Measurements from ENCODE around the gene SHKBP1.
"Not testable (repeated sequence)": the region's sequence is repeated elsewhere in the genome, so short reads cannot be mapped to it uniquely, and the experiment has no call there.

SHKBP1 gene

GRCh38 chr19:40585241-40585981, 8.7 kb downstream of the SHKBP1 start:
- no peak for DNase-seq (ENCODE audit: low read depth in 2 of 2)

- no peak for DNase-seq (ENCODE audit: low read depth in 2 of 2)
These were observed 9.3 kb downstream of the SHKBP1 start for GRCh38 chr19:40585982-40586422.

- no peak for DNase-seq (ENCODE audit: low read depth in 2 of 2)
These were observed 9.9 kb downstream of the SHKBP1 start for GRCh38 chr19:40586611-40587010.

- no peak for DNase-seq (ENCODE audit: low read depth in 2 of 2)
These were observed 11.6 kb downstream of the SHKBP1 start for GRCh38 chr19:40588110-40588854.

- no peak for DNase-seq (ENCODE audit: low read depth in 2 of 2)
These were observed 12.4 kb downstream of the SHKBP1 start for GRCh38 chr19:40588926-40589569.

- DNase-seq (ENCODE audit: low read depth in 2 of 2) = no peak
These were observed 13.1 kb downstream of the SHKBP1 start for GRCh38 chr19:40589591-40590429.

- no peak for DNase-seq (ENCODE audit: low read depth in 2 of 2)
These were observed 14.0 kb downstream of the SHKBP1 start for GRCh38 chr19:40590464-40591265.

GRCh38 chr19:40591724-40592123, 15.1 kb downstream of the SHKBP1 start:
- DNase-seq (ENCODE audit: low read depth in 2 of 2) = not testable (repeated sequence)

GRCh38 chr19:40592170-40592569, 15.5 kb downstream of the SHKBP1 start:
- no peak for DNase-seq (ENCODE audit: low read depth in 2 of 2)

- DNase-seq (ENCODE audit: low read depth in 2 of 2) = no peak
These were observed 17.6 kb downstream of the SHKBP1 start for GRCh38 chr19:40594255-40594654.

- DNase-seq (ENCODE audit: low read depth in 2 of 2) = no peak
These were observed 18.0 kb downstream of the SHKBP1 start for GRCh38 chr19:40594657-40595091.

GRCh38 chr19:40596608-40597328, 20.1 kb downstream of the SHKBP1 start:
- DNase-seq (ENCODE audit: low read depth in 2 of 2) = no peak

- DNase-seq (ENCODE audit: low read depth in 2 of 2) = no peak
These were observed 20.7 kb downstream of the SHKBP1 start for GRCh38 chr19:40597329-40597838.

GRCh38 chr19:40598121-40598917, 21.6 kb downstream of the SHKBP1 start:
- DNase-seq (ENCODE audit: low read depth in 2 of 2) = peak; percentile 81 to 82

GRCh38 chr19:40598918-40599307, 22.2 kb downstream of the SHKBP1 start:
- no peak for DNase-seq (ENCODE audit: low read depth in 2 of 2)

GRCh38 chr19:40599331-40599901, 22.7 kb downstream of the SHKBP1 start:
- DNase-seq (ENCODE audit: low read depth in 2 of 2) = no peak

- DNase-seq (ENCODE audit: low read depth in 2 of 2) = no peak
These were observed 23.4 kb downstream of the SHKBP1 start for GRCh38 chr19:40599902-40600569.

- no peak for DNase-seq (ENCODE audit: low read depth in 2 of 2)
These were observed 24.0 kb downstream of the SHKBP1 start for GRCh38 chr19:40600570-40601133.

Data from stimulated activated CD4-positive, alpha-beta T cell treated with anti-CD3 and anti-CD28 coated beads, Interleukin-1b, Interleukin-23, amount 100 ng/mL, for 4 hours (primary cell).